Mucosa of stomach (tissue), 1 donor: ENCODE measurements around the gene SLC25A10.

Experiments used
- H3K27me3 ChIP-seq: one replicate; pipeline ENCODE4 v1.7.0; 2013; ENCODE audit warnings: mild to moderate bottlenecking, low read length; ENCODE audit not compliant: control insufficient read depth, insufficient read depth
- H3K36me3 ChIP-seq: one replicate; pipeline ENCODE4 v1.7.0; 2013; ENCODE audit warnings: low read length; ENCODE audit not compliant: control insufficient read depth, insufficient read depth
- H3K4me1 ChIP-seq: one replicate; pipeline ENCODE4 v1.7.0; 2013; ENCODE audit warnings: mild to moderate bottlenecking, low read length; ENCODE audit not compliant: control insufficient read depth, insufficient read depth
- H3K4me3 ChIP-seq: one replicate; pipeline ENCODE4 v1.7.0; 2013; ENCODE audit warnings: low read length
- H3K9ac ChIP-seq: one replicate; pipeline ENCODE4 v1.7.0; 2013; ENCODE audit warnings: mild to moderate bottlenecking, low read length, moderate library complexity
- H3K9me3 ChIP-seq: one replicate; pipeline ENCODE4 v1.7.0; 2013; ENCODE audit warnings: mild to moderate bottlenecking, low read length, moderate library complexity; ENCODE audit not compliant: control insufficient read depth
- donor health status: Pancreatic carcinoma.

Gene SLC25A10

GRCh38 chr17:81722184-81723120, 10.4 kb downstream of the SLC25A10 start:
- Histone ChIP-seq H3K36me3 (no peaks in the 10 kb centered on the region), H3K9ac (no peak overlapping the region), H3K4me1 (peaks cover 31% of the 10 kb centered on the region), H3K27me3 (no peaks in the 10 kb centered on the region), H3K9me3 (no peaks in the 10 kb centered on the region), H3K4me3 (no peak overlapping the region)

GRCh38 chr17:81723651-81724209, 11.6 kb downstream of the SLC25A10 start:
- H3K9me3 ChIP-seq, result no peaks in the 10 kb centered on the region
- H3K36me3 ChIP-seq, result no peaks in the 10 kb centered on the region
- H3K4me3 ChIP-seq, result no peak overlapping the region
- H3K27me3 ChIP-seq, result no peaks in the 10 kb centered on the region
- H3K4me1 ChIP-seq, result peaks cover 35% of the 10 kb centered on the region
- no peak overlapping the region for H3K9ac ChIP-seq

- no peaks in the 10 kb centered on the region for H3K36me3 ChIP-seq
- peaks cover 35% of the 10 kb centered on the region for H3K4me1 ChIP-seq
- no peaks in the 10 kb centered on the region for H3K27me3 ChIP-seq
- H3K9me3 ChIP-seq, result no peaks in the 10 kb centered on the region
- H3K9ac ChIP-seq, result no peak overlapping the region
- no peak overlapping the region for H3K4me3 ChIP-seq
These were observed 13.4 kb downstream of the SLC25A10 start for GRCh38 chr17:81725439-81725838.

GRCh38 chr17:81726004-81726403, 13.9 kb downstream of the SLC25A10 start:
- Histone ChIP-seq H3K4me1 (peaks cover 35% of the 10 kb centered on the region), H3K36me3 (no peaks in the 10 kb centered on the region), H3K9me3 (no peaks in the 10 kb centered on the region), H3K27me3 (no peaks in the 10 kb centered on the region), H3K9ac (no peak overlapping the region), H3K4me3 (no peak overlapping the region)

- Histone ChIP-seq H3K4me3 (peak overlapping the region; percentile 2), H3K9me3 (no peaks in the 10 kb centered on the region), H3K4me1 (peaks cover 26% of the 10 kb centered on the region), H3K36me3 (no peaks in the 10 kb centered on the region), H3K9ac (no peak overlapping the region), H3K27me3 (no peaks in the 10 kb centered on the region)
These were observed 15.4 kb downstream of the SLC25A10 start for GRCh38 chr17:81727324-81728031.

GRCh38 chr17:81733507-81734404, 21.7 kb downstream of the SLC25A10 start:
- Histone ChIP-seq H3K4me3 (no peak overlapping the region), H3K4me1 (peaks cover 34% of the 10 kb centered on the region), H3K9me3 (no peaks in the 10 kb centered on the region), H3K9ac (no peak overlapping the region), H3K36me3 (no peaks in the 10 kb centered on the region), H3K27me3 (peaks cover 7% of the 10 kb centered on the region)

- H3K4me3 ChIP-seq, result no peak overlapping the region
- no peaks in the 10 kb centered on the region for H3K9me3 ChIP-seq
- H3K9ac ChIP-seq, result no peak overlapping the region
- peaks cover 7% of the 10 kb centered on the region for H3K27me3 ChIP-seq
- no peaks in the 10 kb centered on the region for H3K36me3 ChIP-seq
- peaks cover 34% of the 10 kb centered on the region for H3K4me1 ChIP-seq
These were observed 22.6 kb downstream of the SLC25A10 start for GRCh38 chr17:81734405-81735263.

GRCh38 chr17:81735264-81736102, 23.4 kb downstream of the SLC25A10 start:
- no peak overlapping the region for H3K4me3 ChIP-seq
- peaks cover 34% of the 10 kb centered on the region for H3K4me1 ChIP-seq
- H3K9ac ChIP-seq, result peak overlapping the region; percentile 38
- H3K9me3 ChIP-seq, result no peaks in the 10 kb centered on the region
- H3K27me3 ChIP-seq, result peaks cover 7% of the 10 kb centered on the region
- no peaks in the 10 kb centered on the region for H3K36me3 ChIP-seq

- Histone ChIP-seq H3K4me3 (no peak overlapping the region), H3K9ac (no peak overlapping the region), H3K9me3 (no peaks in the 10 kb centered on the region), H3K36me3 (no peaks in the 10 kb centered on the region), H3K27me3 (peaks cover 12% of the 10 kb centered on the region), H3K4me1 (peaks cover 34% of the 10 kb centered on the region)
These were observed 26.1 kb downstream of the SLC25A10 start for GRCh38 chr17:81737947-81738800.
